ENCODE results near the gene ZGPAT. TPM values are rescaled to one million over a fixed set of nuclear protein-coding genes. Genes with fewer than 3 reads are reported as not detected.

The ZGPAT gene
- total RNA-seq, 2 experiments from 2014 or later = 22.4 to 22.5 TPM

GRCh38 chr20:63702036-63702665, 5.7 kb upstream of the ZGPAT start:
- ChIA-PET POLR2A (interaction anchor here (0.9 to 1.5 kb wide), 2 partner anchors 16 to 162 kb away, joined by 4 to 5 read pairs; no protein-coding TSS in a partner anchor), CTCF (no interaction called here)
- no peak for ATAC-seq
- no peak overlapping the region for H3K27ac Mint-ChIP-seq
- no peaks in the 10 kb centered on the region for H3K9me3 Mint-ChIP-seq
- TF ChIP-seq, protein P1, sequence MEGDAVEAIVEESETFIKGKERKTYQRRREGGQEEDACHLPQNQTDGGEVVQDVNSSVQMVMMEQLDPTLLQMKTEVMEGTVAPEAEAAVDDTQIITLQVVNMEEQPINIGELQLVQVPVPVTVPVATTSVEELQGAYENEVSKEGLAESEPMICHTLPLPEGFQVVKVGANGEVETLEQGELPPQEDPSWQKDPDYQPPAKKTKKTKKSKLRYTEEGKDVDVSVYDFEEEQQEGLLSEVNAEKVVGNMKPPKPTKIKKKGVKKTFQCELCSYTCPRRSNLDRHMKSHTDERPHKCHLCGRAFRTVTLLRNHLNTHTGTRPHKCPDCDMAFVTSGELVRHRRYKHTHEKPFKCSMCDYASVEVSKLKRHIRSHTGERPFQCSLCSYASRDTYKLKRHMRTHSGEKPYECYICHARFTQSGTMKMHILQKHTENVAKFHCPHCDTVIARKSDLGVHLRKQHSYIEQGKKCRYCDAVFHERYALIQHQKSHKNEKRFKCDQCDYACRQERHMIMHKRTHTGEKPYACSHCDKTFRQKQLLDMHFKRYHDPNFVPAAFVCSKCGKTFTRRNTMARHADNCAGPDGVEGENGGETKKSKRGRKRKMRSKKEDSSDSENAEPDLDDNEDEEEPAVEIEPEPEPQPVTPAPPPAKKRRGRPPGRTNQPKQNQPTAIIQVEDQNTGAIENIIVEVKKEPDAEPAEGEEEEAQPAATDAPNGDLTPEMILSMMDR (IDR thresholded peaks at IDR 0.05) = no peak
- no peak for DNase-seq
- H3K27me3 Mint-ChIP-seq = no peaks in the 10 kb centered on the region
- intact Hi-C loops (cut with micrococcal nuclease) = loop anchor here (10.0 kb wide), 1 partner anchor 163 kb away; the partner anchor contains the start of genes ABHD16B and TPD52L2
- peaks cover 15% of the 10 kb centered on the region for H3K36me3 Mint-ChIP-seq (ENCODE audit: low read depth)
- no peak overlapping the region for H3K4me3 Mint-ChIP-seq
- H3K4me1 Mint-ChIP-seq (ENCODE audit: low read depth) = peaks cover 26% of the 10 kb centered on the region

- Mint-ChIP-seq H3K9me3 (no peaks in the 10 kb centered on the region), H3K27me3 (no peaks in the 10 kb centered on the region), H3K36me3 (ENCODE audit: low read depth) (peaks cover 15% of the 10 kb centered on the region), H3K4me1 (ENCODE audit: low read depth) (peaks cover 19% of the 10 kb centered on the region), H3K4me3 (no peak overlapping the region), H3K27ac (no peak overlapping the region)
- ChIA-PET CTCF (no interaction called here), POLR2A (interaction anchor here (1.5 kb wide), 1 partner anchor 16 kb away, joined by 5 read pairs; no protein-coding TSS in a partner anchor)
- intact Hi-C loops (cut with micrococcal nuclease) = loop anchor here (10.0 kb wide), 1 partner anchor 162 kb away; the partner anchor contains the start of genes ABHD16B and TPD52L2
- DNase-seq (no peak), ATAC-seq (no peak)
- TF ChIP-seq, protein P1 (IDR thresholded peaks at IDR 0.05) = no peak
Observed at GRCh38 chr20:63702751-63703470, 4.9 kb upstream of the ZGPAT start.

- no peak overlapping the region for H3K4me3 Mint-ChIP-seq
- CTCF ChIA-PET = no interaction called here
Observed at GRCh38 chr20:63703471-63703975, 4.3 kb upstream of the ZGPAT start.

GRCh38 chr20:63703976-63704748, 3.7 kb upstream of the ZGPAT start:
- H3K4me3 Mint-ChIP-seq = no peak overlapping the region
- no peak overlapping the region for H3K27ac Mint-ChIP-seq
- intact Hi-C loops (cut with micrococcal nuclease) = loop anchor here (10.0 kb wide), 1 partner anchor 161 kb away; the partner anchor contains the start of genes ABHD16B and TPD52L2

More at GRCh38 chr20:63703471-63703975, 4.3 kb upstream of the ZGPAT start:
- Mint-ChIP-seq H3K4me1 (ENCODE audit: low read depth) (peaks cover 20% of the 10 kb centered on the region), H3K9me3 (no peaks in the 10 kb centered on the region), H3K27me3 (no peaks in the 10 kb centered on the region), H3K27ac (no peak overlapping the region), H3K36me3 (ENCODE audit: low read depth) (peaks cover 15% of the 10 kb centered on the region)
- intact Hi-C loops (cut with micrococcal nuclease) = loop anchor here (10.0 kb wide), 1 partner anchor 161 kb away; the partner anchor contains the start of genes ABHD16B and TPD52L2
- TF ChIP-seq, protein P1 (IDR thresholded peaks at IDR 0.05) = no peak
- POLR2A ChIA-PET = no interaction called here
- ATAC-seq = no peak
- DNase-seq = no peak

More at GRCh38 chr20:63703976-63704748, 3.7 kb upstream of the ZGPAT start:
- DNase-seq (no peak), ATAC-seq (no peak)
- H3K4me1 Mint-ChIP-seq (ENCODE audit: low read depth) = peaks cover 20% of the 10 kb centered on the region
- ChIA-PET POLR2A (no interaction called here), CTCF (no interaction called here)
- peaks cover 20% of the 10 kb centered on the region for H3K36me3 Mint-ChIP-seq (ENCODE audit: low read depth)
- TF ChIP-seq, protein P1 (IDR thresholded peaks at IDR 0.05) = no peak
- no peaks in the 10 kb centered on the region for H3K9me3 Mint-ChIP-seq
- no peaks in the 10 kb centered on the region for H3K27me3 Mint-ChIP-seq

Measured in activated CD8-positive, alpha-beta T cell treated with anti-CD3 and anti-CD28 coated beads for 36 hours (primary cell).